ENCODE data around the gene SZRD1. TPM values are rescaled to one million over a fixed set of nuclear protein-coding genes. Genes with fewer than 3 reads are reported as not detected.

SZRD1 gene
- total and polyA plus RNA-seq, 4 donors: 14.2 to 44.3 (median 25.0) TPM

DNA sequence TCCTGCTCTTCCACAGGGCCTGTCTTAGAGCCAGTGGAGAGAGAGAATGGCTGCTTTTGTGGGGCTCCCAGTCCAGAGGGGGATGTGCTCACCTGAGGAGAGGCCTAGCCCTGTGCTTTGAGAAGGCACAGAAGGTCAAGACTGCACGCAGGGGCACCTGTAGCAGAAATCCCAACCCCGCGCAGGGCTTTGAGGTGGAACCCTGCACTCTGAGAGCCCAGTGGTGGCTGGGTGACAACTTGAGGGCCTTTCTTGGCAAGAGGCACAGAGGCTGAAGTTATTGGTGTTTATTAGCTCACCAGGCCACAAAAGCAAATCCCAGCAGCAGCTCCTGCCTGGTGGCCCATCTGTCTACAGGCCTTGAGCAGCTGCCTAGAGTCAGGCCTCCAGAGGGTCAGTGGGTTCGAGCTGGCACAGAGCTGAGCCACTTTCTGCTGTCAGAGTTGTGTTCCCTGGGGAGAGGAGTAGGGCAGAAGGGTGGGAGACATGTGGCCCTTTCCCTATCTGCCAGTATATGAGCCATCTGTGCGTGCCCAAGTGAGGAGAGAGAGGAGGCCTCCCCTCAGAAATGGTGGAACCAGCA is 31.4 kb downstream of the SZRD1 start:
- H3K4me3 ChIP-seq (ENCODE audit: low read depth in 1 of 3, low read length in 3 of 3): no peak overlapping the region
- H3K9me3 ChIP-seq (ENCODE audit: control insufficient read depth in 4 of 4, low read length in 3 of 4): no peaks in the 10 kb centered on the region
- H3K36me3 ChIP-seq (ENCODE audit: control insufficient read depth in 4 of 4, insufficient read depth in 3 of 4, low read depth in 1 of 4, low read length in 3 of 4): peaks cover 16 to 30% (median 23%) of the 10 kb centered on the region in 4 donors
- H3K27me3 ChIP-seq (ENCODE audit: control insufficient read depth in 4 of 4, insufficient read depth in 4 of 4, low read length in 3 of 4): no peaks in the 10 kb centered on the region
- H3K4me1 ChIP-seq (ENCODE audit: control insufficient read depth in 4 of 4, insufficient read depth in 4 of 4, low read length in 3 of 4): peaks cover 0 to 2% (median under 1%) of the 10 kb centered on the region in 4 donors
- no peak for TF ChIP-seq RAD21 (IDR thresholded peaks at IDR 0.05)
- 94% methylated on average over 5 of the region's 5 CpGs for WGBS
- DNase-seq (ENCODE audit: low spot score): no peak
- H3K27ac ChIP-seq (ENCODE audit: low read depth in 1 of 2, low read length in 2 of 2): no peak overlapping the region
- no peak overlapping the region for H3K9ac ChIP-seq (ENCODE audit: low read depth in 1 of 2, low read length in 2 of 2)

DNA sequence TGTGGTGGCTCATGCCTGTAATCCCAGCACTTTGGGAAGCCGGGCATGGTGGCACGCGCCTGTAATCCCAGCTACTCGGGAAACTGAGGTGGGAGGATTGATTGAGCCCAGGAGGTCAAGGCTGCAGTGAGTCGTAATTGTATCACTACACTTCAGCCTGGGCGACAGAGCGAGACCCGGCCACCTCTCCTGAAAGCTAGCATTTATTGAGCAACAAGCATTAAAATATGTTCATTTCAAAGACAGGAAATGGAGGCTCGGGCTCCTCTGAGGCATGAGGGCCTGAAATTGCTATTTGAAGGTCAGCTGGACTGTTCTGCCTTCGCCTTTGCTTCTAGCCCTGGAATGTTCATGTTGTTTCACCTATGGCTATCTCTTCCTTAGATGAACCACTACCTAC is 35.7 kb downstream of the SZRD1 start:
- Histone ChIP-seq H3K9me3 (ENCODE audit: control insufficient read depth in 4 of 4, low read length in 3 of 4) (no peaks in the 10 kb centered on the region), H3K27me3 (ENCODE audit: control insufficient read depth in 4 of 4, insufficient read depth in 4 of 4, low read length in 3 of 4) (no peaks in the 10 kb centered on the region), H3K27ac (ENCODE audit: low read depth in 1 of 2, low read length in 2 of 2) (no peak overlapping the region), H3K4me3 (ENCODE audit: low read depth in 1 of 3, low read length in 3 of 3) (no peak overlapping the region), H3K9ac (ENCODE audit: low read depth in 1 of 2, low read length in 2 of 2) (no peak overlapping the region), H3K4me1 (ENCODE audit: control insufficient read depth in 4 of 4, insufficient read depth in 4 of 4, low read length in 3 of 4) (no peaks in the 10 kb centered on the region), H3K36me3 (ENCODE audit: control insufficient read depth in 4 of 4, insufficient read depth in 3 of 4, low read depth in 1 of 4, low read length in 3 of 4) (peaks cover 0 to 6% (median under 1%) of the 10 kb centered on the region in 4 donors)
- no peak for DNase-seq (ENCODE audit: low spot score)
- TF ChIP-seq HNF4A (conservative IDR thresholded peaks at IDR 0.05): no peak
- TF ChIP-seq GABPA (IDR thresholded peaks at IDR 0.05 in 1 of 2, conservative IDR thresholded peaks at IDR 0.05 in 1 of 2): no peak
- TF ChIP-seq FOXA2 (IDR thresholded peaks at IDR 0.05): no peak
- WGBS: 89% methylated on average over 10 of the region's 10 CpGs

DNA sequence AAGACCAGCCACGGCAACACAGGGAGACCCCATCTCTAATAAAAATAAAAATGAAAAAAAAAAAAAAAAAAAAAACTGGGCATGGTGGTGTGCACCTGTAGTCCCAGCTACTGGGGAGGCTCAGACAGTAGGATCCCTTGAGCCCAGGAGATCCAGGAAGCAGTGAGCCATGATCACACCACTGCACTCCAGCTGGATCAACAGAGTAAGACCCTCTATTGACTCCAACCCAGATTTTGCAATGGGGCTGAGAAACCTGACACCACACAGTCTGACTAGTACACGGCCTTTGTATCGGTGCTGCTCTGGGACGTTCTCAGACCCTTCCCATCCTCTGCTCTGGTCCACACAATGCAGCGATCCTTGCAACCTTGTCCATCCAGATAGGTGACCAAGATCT is 38.4 kb downstream of the SZRD1 start:
- no peak overlapping the region for H3K9ac ChIP-seq (ENCODE audit: low read depth in 1 of 2, low read length in 2 of 2)
- H3K27ac ChIP-seq (ENCODE audit: low read depth in 1 of 2, low read length in 2 of 2): no peak overlapping the region
- no peak for DNase-seq (ENCODE audit: low spot score)
- H3K36me3 ChIP-seq (ENCODE audit: control insufficient read depth in 4 of 4, insufficient read depth in 3 of 4, low read depth in 1 of 4, low read length in 3 of 4): no peaks in the 10 kb centered on the region
- H3K4me3 ChIP-seq (ENCODE audit: low read depth in 1 of 3, low read length in 3 of 3): no peak overlapping the region
- H3K4me1 ChIP-seq (ENCODE audit: control insufficient read depth in 4 of 4, insufficient read depth in 4 of 4, low read length in 3 of 4): no peaks in the 10 kb centered on the region
- no peaks in the 10 kb centered on the region for H3K27me3 ChIP-seq (ENCODE audit: control insufficient read depth in 4 of 4, insufficient read depth in 4 of 4, low read length in 3 of 4)
- TF ChIP-seq EGR1 (IDR thresholded peaks at IDR 0.05; ENCODE audit: low read depth in 2 of 2): no peak
- no peak for TF ChIP-seq FOXA1 (IDR thresholded peaks at IDR 0.05)
- TF ChIP-seq JUND (IDR thresholded peaks at IDR 0.05): no peak
- TF ChIP-seq REST (IDR thresholded peaks at IDR 0.05): no peak
- TF ChIP-seq GABPA (IDR thresholded peaks at IDR 0.05 in 1 of 2, conservative IDR thresholded peaks at IDR 0.05 in 1 of 2): no peak
- no peak for TF ChIP-seq YY1 (IDR thresholded peaks at IDR 0.05)
- no peak for TF ChIP-seq FOXA2 (IDR thresholded peaks at IDR 0.05)
- TF ChIP-seq CTCF (IDR thresholded peaks at IDR 0.05; ENCODE audit: low read depth, low read length, missing input control): no peak
- TF ChIP-seq ZBTB33 (IDR thresholded peaks at IDR 0.05): no peak
- TF ChIP-seq RXRA (IDR thresholded peaks at IDR 0.05): no peak
- no peak for TF ChIP-seq SP1 (IDR thresholded peaks at IDR 0.05)
- TF ChIP-seq RAD21 (IDR thresholded peaks at IDR 0.05): no peak
- no peak for TF ChIP-seq TAF1 (conservative IDR thresholded peaks at IDR 0.05)
- no peak for TF ChIP-seq MAX (IDR thresholded peaks at IDR 0.05)
- TF ChIP-seq, protein P1, sequence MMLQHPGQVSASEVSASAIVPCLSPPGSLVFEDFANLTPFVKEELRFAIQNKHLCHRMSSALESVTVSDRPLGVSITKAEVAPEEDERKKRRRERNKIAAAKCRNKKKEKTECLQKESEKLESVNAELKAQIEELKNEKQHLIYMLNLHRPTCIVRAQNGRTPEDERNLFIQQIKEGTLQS (IDR thresholded peaks at IDR 0.05): no peak
- no peaks in the 10 kb centered on the region for H3K9me3 ChIP-seq (ENCODE audit: control insufficient read depth in 4 of 4, low read length in 3 of 4)
- 80% methylated on average over 5 of the region's 5 CpGs for WGBS

Data from liver (tissue), 9 donors.